T-helper 1 cell treated with Interleukin-12 subunit alpha and Interleukin-12 subunit beta and Interleukin-4 antibody, amounts not matched to agents 30 μg/mL and 1 μg/mL, for 36 hours (primary cell): ENCODE data around the gene TMEM200B.

Source experiments
- H3K27ac Mint-ChIP-seq: one replicate; pipeline ENCODE4 v1.8.0; 2021; ENCODE audit warnings: mild to moderate bottlenecking, mixed read lengths
- H3K27me3 Mint-ChIP-seq: one replicate; pipeline ENCODE4 v1.8.0; 2021; ENCODE audit warnings: low read depth, mixed read lengths
- H3K36me3 Mint-ChIP-seq: one replicate; pipeline ENCODE4 v1.8.0; 2021; ENCODE audit warnings: low read depth, mixed read lengths
- H3K4me1 Mint-ChIP-seq: one replicate; pipeline ENCODE4 v1.8.0; 2021; ENCODE audit warnings: low read depth, mixed read lengths
- H3K4me3 Mint-ChIP-seq: one replicate; pipeline ENCODE4 v1.8.0; 2021; ENCODE audit warnings: mild to moderate bottlenecking, moderate library complexity, mixed read lengths
- H3K9me3 Mint-ChIP-seq: one replicate; pipeline ENCODE4 v1.8.0; 2021; ENCODE audit warnings: mixed read lengths

The TMEM200B gene

GRCh38 chr1:29123887-29124365 is at the start of gene TMEM200B:
Gene TMEM200B (minus strand): TSS chr1:29123903. CDS start chr1:29121828, 2,075 bp downstream.
- Mint-ChIP-seq H3K27me3 (peaks cover 36% of the 10 kb centered on the region), H3K36me3 (peaks cover 12% of the 10 kb centered on the region), H3K27ac (no peak within 1 kb of the TSS), H3K4me1 (peaks cover 6% of the 10 kb centered on the region), H3K4me3 (peak within 1 kb of the TSS; percentile 77), H3K9me3 (no peaks in the 10 kb centered on the region)

GRCh38 chr1:29172415-29172939 is 48.8 kb upstream of the TMEM200B start:
- H3K4me1 Mint-ChIP-seq = peaks cover 50% of the 10 kb centered on the region
- H3K4me3 Mint-ChIP-seq = no peak overlapping the region
- H3K9me3 Mint-ChIP-seq = no peaks in the 10 kb centered on the region
- H3K27me3 Mint-ChIP-seq = no peaks in the 10 kb centered on the region
- peaks cover 28% of the 10 kb centered on the region for H3K36me3 Mint-ChIP-seq
- no peak overlapping the region for H3K27ac Mint-ChIP-seq

GRCh38 chr1:29171521-29171920 is 47.8 kb upstream of the TMEM200B start:
- H3K27ac Mint-ChIP-seq = peak overlapping the region; percentile 18
- H3K27me3 Mint-ChIP-seq = no peaks in the 10 kb centered on the region
- peaks cover 48% of the 10 kb centered on the region for H3K4me1 Mint-ChIP-seq
- H3K4me3 Mint-ChIP-seq = peak overlapping the region; percentile 29
- H3K36me3 Mint-ChIP-seq = peaks cover 29% of the 10 kb centered on the region
- no peaks in the 10 kb centered on the region for H3K9me3 Mint-ChIP-seq

GRCh38 chr1:29171089-29171488 is 47.4 kb upstream of the TMEM200B start:
- Mint-ChIP-seq H3K4me1 (peaks cover 51% of the 10 kb centered on the region), H3K9me3 (no peaks in the 10 kb centered on the region), H3K36me3 (peaks cover 31% of the 10 kb centered on the region), H3K27ac (peak overlapping the region; percentile 45), H3K4me3 (peak overlapping the region; percentile 29), H3K27me3 (no peaks in the 10 kb centered on the region)

GRCh38 chr1:29169976-29170375 is 46.3 kb upstream of the TMEM200B start:
- Mint-ChIP-seq H3K27ac (peak overlapping the region; percentile 19), H3K36me3 (peaks cover 32% of the 10 kb centered on the region), H3K4me3 (peak overlapping the region; percentile 11)

GRCh38 chr1:29167904-29168303 is 44.2 kb upstream of the TMEM200B start:
- no peak overlapping the region for H3K27ac Mint-ChIP-seq
- H3K27me3 Mint-ChIP-seq = no peaks in the 10 kb centered on the region
- H3K9me3 Mint-ChIP-seq = no peaks in the 10 kb centered on the region
- no peak overlapping the region for H3K4me3 Mint-ChIP-seq
- peaks cover 66% of the 10 kb centered on the region for H3K4me1 Mint-ChIP-seq
- H3K36me3 Mint-ChIP-seq = peaks cover 35% of the 10 kb centered on the region

More at GRCh38 chr1:29169976-29170375, 46.3 kb upstream of the TMEM200B start:
- peaks cover 59% of the 10 kb centered on the region for H3K4me1 Mint-ChIP-seq
- H3K9me3 Mint-ChIP-seq = no peaks in the 10 kb centered on the region
- no peaks in the 10 kb centered on the region for H3K27me3 Mint-ChIP-seq

GRCh38 chr1:29166291-29166878 is 42.7 kb upstream of the TMEM200B start:
- Mint-ChIP-seq H3K27me3 (no peaks in the 10 kb centered on the region), H3K27ac (peak overlapping the region; percentile 26), H3K4me3 (no peak overlapping the region), H3K36me3 (peaks cover 26% of the 10 kb centered on the region), H3K4me1 (peaks cover 60% of the 10 kb centered on the region), H3K9me3 (no peaks in the 10 kb centered on the region)

GRCh38 chr1:29164588-29164987 is 40.9 kb upstream of the TMEM200B start:
- Mint-ChIP-seq H3K27ac (no peak overlapping the region), H3K27me3 (no peaks in the 10 kb centered on the region), H3K36me3 (peaks cover 22% of the 10 kb centered on the region), H3K9me3 (no peaks in the 10 kb centered on the region), H3K4me1 (peaks cover 49% of the 10 kb centered on the region), H3K4me3 (no peak overlapping the region)

GRCh38 chr1:29162476-29163138 is 38.9 kb upstream of the TMEM200B start:
- Mint-ChIP-seq H3K4me1 (peaks cover 38% of the 10 kb centered on the region), H3K4me3 (no peak overlapping the region), H3K27ac (no peak overlapping the region), H3K9me3 (no peaks in the 10 kb centered on the region), H3K36me3 (peaks cover 29% of the 10 kb centered on the region), H3K27me3 (no peaks in the 10 kb centered on the region)

- Mint-ChIP-seq H3K9me3 (no peaks in the 10 kb centered on the region), H3K4me1 (peaks cover 36% of the 10 kb centered on the region), H3K36me3 (peaks cover 29% of the 10 kb centered on the region), H3K27me3 (no peaks in the 10 kb centered on the region), H3K4me3 (no peak overlapping the region), H3K27ac (no peak overlapping the region)
Measured at GRCh38 chr1:29162025-29162424, 38.3 kb upstream of the TMEM200B start.

GRCh38 chr1:29159773-29160172 is 36.1 kb upstream of the TMEM200B start:
- no peak overlapping the region for H3K27ac Mint-ChIP-seq
- H3K27me3 Mint-ChIP-seq = no peaks in the 10 kb centered on the region
- H3K4me3 Mint-ChIP-seq = no peak overlapping the region
- H3K9me3 Mint-ChIP-seq = no peaks in the 10 kb centered on the region
- H3K36me3 Mint-ChIP-seq = peaks cover 33% of the 10 kb centered on the region
- peaks cover 22% of the 10 kb centered on the region for H3K4me1 Mint-ChIP-seq

- Mint-ChIP-seq H3K27ac (no peak overlapping the region), H3K4me3 (no peak overlapping the region)
Measured at GRCh38 chr1:29157269-29157601, 33.5 kb upstream of the TMEM200B start.

GRCh38 chr1:29156543-29157268 is 33.0 kb upstream of the TMEM200B start:
- H3K4me3 Mint-ChIP-seq = no peak overlapping the region
- H3K36me3 Mint-ChIP-seq = peaks cover 49% of the 10 kb centered on the region
- H3K27ac Mint-ChIP-seq = no peak overlapping the region
- no peaks in the 10 kb centered on the region for H3K27me3 Mint-ChIP-seq
- H3K4me1 Mint-ChIP-seq = peaks cover 9% of the 10 kb centered on the region
- no peaks in the 10 kb centered on the region for H3K9me3 Mint-ChIP-seq

More at GRCh38 chr1:29157269-29157601, 33.5 kb upstream of the TMEM200B start:
- no peaks in the 10 kb centered on the region for H3K9me3 Mint-ChIP-seq
- no peaks in the 10 kb centered on the region for H3K27me3 Mint-ChIP-seq
- peaks cover 9% of the 10 kb centered on the region for H3K4me1 Mint-ChIP-seq
- H3K36me3 Mint-ChIP-seq = peaks cover 45% of the 10 kb centered on the region

GRCh38 chr1:29152046-29152805 is 28.5 kb upstream of the TMEM200B start:
- H3K4me1 Mint-ChIP-seq = peaks cover 7% of the 10 kb centered on the region
- no peak overlapping the region for H3K4me3 Mint-ChIP-seq
- H3K27ac Mint-ChIP-seq = no peak overlapping the region
- H3K36me3 Mint-ChIP-seq = peaks cover 68% of the 10 kb centered on the region
- no peaks in the 10 kb centered on the region for H3K27me3 Mint-ChIP-seq
- H3K9me3 Mint-ChIP-seq = no peaks in the 10 kb centered on the region
